Neural progenitor cell (in vitro differentiated cells): Measurements from ENCODE around the gene MYH15. TPM values are rescaled to one million over a fixed set of nuclear protein-coding genes. Genes with fewer than 3 reads are reported as not detected.

Experiments
- DNase-seq: peaks from one replicate; pipeline ENCODE4 v3.0.0-alpha.2; 2016; ENCODE audit warnings: low spot score
- H2AFZ ChIP-seq: fragments of 200-600 bp; sonication (generic); replicated peaks from 2 replicates; pipeline ENCODE4 v1.6.1; 2016; ENCODE audit warnings: antibody characterized with exemption
- H3F3A ChIP-seq: fragments of 200-600 bp; sonication (generic); 2 replicates; pipeline ENCODE4 v1.6.1; 2016; ENCODE audit warnings: antibody characterized with exemption, low read depth
- H3K27ac ChIP-seq: fragments of 200-600 bp; sonication (generic); 2 replicates; pipeline ENCODE4 v1.5.1; 2016; ENCODE audit warnings: mild to moderate bottlenecking
- H3K27me3 ChIP-seq: fragments of 200-600 bp; sonication (generic); 2 replicates; pipeline ENCODE4 v1.6.1; 2016; ENCODE audit warnings: mild to moderate bottlenecking, moderate library complexity
- H3K36me3 ChIP-seq: fragments of 200-600 bp; sonication (generic); 2 replicates; pipeline ENCODE4 v1.5.1; 2016
- H3K4me1 ChIP-seq: fragments of 200-600 bp; sonication (generic); 2 replicates; pipeline ENCODE4 v1.6.1; 2016; ENCODE audit warnings: mixed run types
- H3K4me2 ChIP-seq: fragments of 200-600 bp; sonication (generic); 2 replicates; pipeline ENCODE4 v1.6.1; 2016
- H3K4me3 ChIP-seq: fragments of 200-600 bp; sonication (generic); 2 replicates; pipeline ENCODE4 v1.5.1; 2016
- H3K79me2 ChIP-seq: fragments of 200-600 bp; sonication (generic); 2 replicates; pipeline ENCODE4 v1.6.1; 2016; ENCODE audit warnings: low read depth
- H3K9ac ChIP-seq: fragments of 200-600 bp; sonication (generic); 2 replicates; pipeline ENCODE4 v1.6.1; 2016
- H3K9me3 ChIP-seq: fragments of 200-600 bp; sonication (generic); 2 replicates; pipeline ENCODE4 v1.5.1; 2016; ENCODE audit warnings: low read depth
- H4K20me1 ChIP-seq: fragments of 200-600 bp; sonication (generic); 2 replicates; pipeline ENCODE4 v1.6.1; 2016; ENCODE audit warnings: low read depth
- H3K27ac Mint-ChIP-seq: 3 replicates; pipeline ENCODE4 v1.8.0; 2021; ENCODE audit warnings: mixed read lengths
- H3K27me3 Mint-ChIP-seq: 2 replicates; pipeline ENCODE4 v1.8.0; 2022; ENCODE audit warnings: low read depth, mild to moderate bottlenecking, inconsistent platforms, moderate library complexity, mixed read lengths; ENCODE audit not compliant: insufficient read depth
- H3K36me3 Mint-ChIP-seq: 3 replicates; pipeline ENCODE4 v1.8.0; 2021; ENCODE audit warnings: mixed read lengths
- H3K4me1 Mint-ChIP-seq: 3 replicates; pipeline ENCODE4 v1.8.0; 2021; ENCODE audit warnings: mixed read lengths
- H3K4me3 Mint-ChIP-seq: 3 replicates; pipeline ENCODE4 v1.8.0; 2021; ENCODE audit warnings: mild to moderate bottlenecking, moderate library complexity, mixed read lengths
- H3K9me3 Mint-ChIP-seq: 3 replicates; pipeline ENCODE4 v1.8.0; 2020; ENCODE audit warnings: mixed read lengths
- CTCF ChIP-seq: fragments of 200-600 bp; sonication (generic); IDR thresholded peaks from 2 replicates; pipeline ENCODE4 v1.5.1; 2017; ENCODE audit warnings: antibody characterized with exemption, mild to moderate bottlenecking
- EZH2 ChIP-seq: fragments of 200-600 bp; sonication (generic); IDR thresholded peaks from 2 replicates; pipeline ENCODE4 v1.6.1; 2017; ENCODE audit warnings: antibody characterized with exemption, mild to moderate bottlenecking, moderate library complexity
- EZH2phosphoT487 ChIP-seq: fragments of 200-600 bp; sonication (generic); IDR thresholded peaks from 2 replicates; pipeline ENCODE4 v1.6.1; 2017; ENCODE audit warnings: antibody characterized with exemption
- total RNA-seq: library from RNA; depleted of rRNA; stranded (reverse); fragments of >200 nt; gene quantifications from 2 replicates; pipeline ENCODE4 v1.2.3, GENCODE V29; 2015; ENCODE audit warnings: low replicate concordance

The MYH15 gene
- total RNA-seq, 1 donor from 2014 or later, result not detected

GRCh38 chr3:108420926-108421325, 89.5 kb downstream of the MYH15 start:
- H3K36me3 Mint-ChIP-seq, result no peaks in the 10 kb centered on the region
- Histone ChIP-seq H3K4me3 (no peak overlapping the region), H3K79me2 (no peaks in the 10 kb centered on the region), H3F3A (no peaks in the 10 kb centered on the region), H3K27me3 (no peaks in the 10 kb centered on the region), H2AFZ (no peak overlapping the region), H3K4me1 (no peaks in the 10 kb centered on the region), H3K36me3 (no peaks in the 10 kb centered on the region), H3K9me3 (no peaks in the 10 kb centered on the region), H3K9ac (no peak overlapping the region), H3K27ac (no peak overlapping the region), H3K4me2 (no peak overlapping the region), H4K20me1 (no peaks in the 10 kb centered on the region)
- no peak overlapping the region for H3K4me3 Mint-ChIP-seq
- no peaks in the 10 kb centered on the region for H3K4me1 Mint-ChIP-seq
- H3K9me3 Mint-ChIP-seq, result no peaks in the 10 kb centered on the region
- H3K27me3 Mint-ChIP-seq, result peaks cover 3% of the 10 kb centered on the region
- TF ChIP-seq EZH2 (no peak), CTCF (no peak), EZH2phosphoT487 (no peak)
- no peak for DNase-seq
- H3K27ac Mint-ChIP-seq, result no peak overlapping the region

- no peaks in the 10 kb centered on the region for H3K27me3 ChIP-seq
- Mint-ChIP-seq H3K4me3 (no peak overlapping the region), H3K27me3 (peaks cover 3% of the 10 kb centered on the region), H3K27ac (no peak overlapping the region), H3K9me3 (peaks cover 2% of the 10 kb centered on the region), H3K4me1 (peaks cover 2% of the 10 kb centered on the region), H3K36me3 (peaks cover 2% of the 10 kb centered on the region)
- no peaks in the 10 kb centered on the region for H3K79me2 ChIP-seq
- no peak overlapping the region for H3K27ac ChIP-seq
- no peaks in the 10 kb centered on the region for H3K4me1 ChIP-seq
- no peak overlapping the region for H3K4me2 ChIP-seq
- TF ChIP-seq EZH2phosphoT487, result no peak
- no peak for TF ChIP-seq EZH2
- TF ChIP-seq CTCF, result no peak
- no peak overlapping the region for H3K9ac ChIP-seq
- H3K4me3 ChIP-seq, result no peak overlapping the region
- no peaks in the 10 kb centered on the region for H3F3A ChIP-seq
- no peaks in the 10 kb centered on the region for H3K36me3 ChIP-seq
- H2AFZ ChIP-seq, result no peak overlapping the region
- no peaks in the 10 kb centered on the region for H4K20me1 ChIP-seq
- no peaks in the 10 kb centered on the region for H3K9me3 ChIP-seq
- DNase-seq, result no peak
Observed at GRCh38 chr3:108416111-108416869, 94.1 kb downstream of the MYH15 start.

DNA sequence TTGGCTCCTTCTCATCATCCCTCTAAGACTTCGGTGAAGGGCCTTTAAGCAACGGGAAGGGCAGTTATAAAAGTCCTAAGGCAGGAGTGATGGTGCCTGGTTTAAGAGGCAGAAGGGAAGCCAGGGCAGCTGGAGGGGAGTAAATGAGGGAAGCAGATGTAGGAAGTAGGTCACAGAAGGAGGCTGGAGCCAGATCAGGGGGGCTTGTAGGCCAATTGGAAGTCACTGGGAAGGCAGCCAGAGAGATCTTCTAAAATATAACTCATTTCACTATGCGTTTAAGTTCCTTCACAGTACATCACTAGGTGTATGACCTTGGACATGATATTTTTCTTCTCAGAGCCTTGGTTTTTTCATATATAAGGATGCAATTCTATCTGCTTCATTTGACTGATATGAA, 94.7 kb downstream of the MYH15 start:
- no peak overlapping the region for H2AFZ ChIP-seq
- H3K9ac ChIP-seq, result no peak overlapping the region
- H3K27me3 ChIP-seq, result no peaks in the 10 kb centered on the region
- H3K36me3 ChIP-seq, result no peaks in the 10 kb centered on the region
- no peak overlapping the region for H3K4me3 Mint-ChIP-seq
- H3K79me2 ChIP-seq, result no peaks in the 10 kb centered on the region
- H4K20me1 ChIP-seq, result no peaks in the 10 kb centered on the region
- H3K9me3 Mint-ChIP-seq, result peaks cover 3% of the 10 kb centered on the region
- H3K27me3 Mint-ChIP-seq, result peaks cover 3% of the 10 kb centered on the region
- H3K36me3 Mint-ChIP-seq, result peaks cover 2% of the 10 kb centered on the region
- H3F3A ChIP-seq, result no peaks in the 10 kb centered on the region
- H3K4me3 ChIP-seq, result no peak overlapping the region
- TF ChIP-seq EZH2phosphoT487 (no peak), EZH2 (no peak), CTCF (no peak)
- no peak overlapping the region for H3K4me2 ChIP-seq
- DNase-seq, result no peak
- H3K27ac ChIP-seq, result no peak overlapping the region
- no peaks in the 10 kb centered on the region for H3K4me1 ChIP-seq
- no peaks in the 10 kb centered on the region for H3K9me3 ChIP-seq
- peaks cover 2% of the 10 kb centered on the region for H3K4me1 Mint-ChIP-seq
- no peak overlapping the region for H3K27ac Mint-ChIP-seq
